ENCODE data around the gene MAP7. TPM values are rescaled to one million over a fixed set of nuclear protein-coding genes. Genes with fewer than 3 reads are reported as not detected.

The MAP7 gene
- total RNA-seq, 4 donors from 2014 or later, result 16.5 to 47.1 (median 38.8) TPM

DNA sequence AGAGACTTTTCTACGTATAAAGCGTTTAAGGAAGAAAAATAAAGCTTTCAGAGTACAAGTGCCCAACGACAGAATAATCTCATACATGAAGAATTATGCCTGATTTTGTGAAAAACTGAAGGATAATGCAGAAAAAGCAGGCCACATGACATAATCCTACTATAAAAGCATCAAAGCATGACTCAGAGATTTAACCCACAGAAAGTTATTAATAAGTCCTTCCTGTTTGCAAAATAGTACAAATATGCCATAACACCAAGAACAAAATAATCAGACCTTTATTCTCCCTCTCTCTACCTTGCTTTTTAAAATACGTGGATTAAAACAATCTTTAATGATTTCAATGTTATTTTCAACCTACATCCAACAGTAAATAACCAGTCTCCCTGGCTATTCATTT lies 142.0 kb downstream of the MAP7 start:
- Histone ChIP-seq H3K27ac (no peak overlapping the region), H3K4me1 (no peaks in the 10 kb centered on the region), H3K9me3 (no peaks in the 10 kb centered on the region), H3K27me3 (no peaks in the 10 kb centered on the region), H3K4me3 (no peak overlapping the region), H3K36me3 (no peaks in the 10 kb centered on the region)
- no peak for TF ChIP-seq POLR2A (IDR thresholded peaks at IDR 0.05)
- TF ChIP-seq, protein P1, sequence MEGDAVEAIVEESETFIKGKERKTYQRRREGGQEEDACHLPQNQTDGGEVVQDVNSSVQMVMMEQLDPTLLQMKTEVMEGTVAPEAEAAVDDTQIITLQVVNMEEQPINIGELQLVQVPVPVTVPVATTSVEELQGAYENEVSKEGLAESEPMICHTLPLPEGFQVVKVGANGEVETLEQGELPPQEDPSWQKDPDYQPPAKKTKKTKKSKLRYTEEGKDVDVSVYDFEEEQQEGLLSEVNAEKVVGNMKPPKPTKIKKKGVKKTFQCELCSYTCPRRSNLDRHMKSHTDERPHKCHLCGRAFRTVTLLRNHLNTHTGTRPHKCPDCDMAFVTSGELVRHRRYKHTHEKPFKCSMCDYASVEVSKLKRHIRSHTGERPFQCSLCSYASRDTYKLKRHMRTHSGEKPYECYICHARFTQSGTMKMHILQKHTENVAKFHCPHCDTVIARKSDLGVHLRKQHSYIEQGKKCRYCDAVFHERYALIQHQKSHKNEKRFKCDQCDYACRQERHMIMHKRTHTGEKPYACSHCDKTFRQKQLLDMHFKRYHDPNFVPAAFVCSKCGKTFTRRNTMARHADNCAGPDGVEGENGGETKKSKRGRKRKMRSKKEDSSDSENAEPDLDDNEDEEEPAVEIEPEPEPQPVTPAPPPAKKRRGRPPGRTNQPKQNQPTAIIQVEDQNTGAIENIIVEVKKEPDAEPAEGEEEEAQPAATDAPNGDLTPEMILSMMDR (IDR thresholded peaks at IDR 0.05), result no peak
- DNase-seq, result no peak

- no peaks in the 10 kb centered on the region for H3K9me3 ChIP-seq
- no peaks in the 10 kb centered on the region for H3K4me1 ChIP-seq
- no peaks in the 10 kb centered on the region for H3K27me3 ChIP-seq
- H3K27ac ChIP-seq, result no peak overlapping the region
- TF ChIP-seq, protein P1 (IDR thresholded peaks at IDR 0.05), result no peak
- TF ChIP-seq POLR2A (IDR thresholded peaks at IDR 0.05), result no peak
- H3K4me3 ChIP-seq, result no peak overlapping the region
- no peak for DNase-seq
- no peaks in the 10 kb centered on the region for H3K36me3 ChIP-seq
Observed at GRCh38 chr6:136405420-136406029, 144.7 kb downstream of the MAP7 start.

DNA sequence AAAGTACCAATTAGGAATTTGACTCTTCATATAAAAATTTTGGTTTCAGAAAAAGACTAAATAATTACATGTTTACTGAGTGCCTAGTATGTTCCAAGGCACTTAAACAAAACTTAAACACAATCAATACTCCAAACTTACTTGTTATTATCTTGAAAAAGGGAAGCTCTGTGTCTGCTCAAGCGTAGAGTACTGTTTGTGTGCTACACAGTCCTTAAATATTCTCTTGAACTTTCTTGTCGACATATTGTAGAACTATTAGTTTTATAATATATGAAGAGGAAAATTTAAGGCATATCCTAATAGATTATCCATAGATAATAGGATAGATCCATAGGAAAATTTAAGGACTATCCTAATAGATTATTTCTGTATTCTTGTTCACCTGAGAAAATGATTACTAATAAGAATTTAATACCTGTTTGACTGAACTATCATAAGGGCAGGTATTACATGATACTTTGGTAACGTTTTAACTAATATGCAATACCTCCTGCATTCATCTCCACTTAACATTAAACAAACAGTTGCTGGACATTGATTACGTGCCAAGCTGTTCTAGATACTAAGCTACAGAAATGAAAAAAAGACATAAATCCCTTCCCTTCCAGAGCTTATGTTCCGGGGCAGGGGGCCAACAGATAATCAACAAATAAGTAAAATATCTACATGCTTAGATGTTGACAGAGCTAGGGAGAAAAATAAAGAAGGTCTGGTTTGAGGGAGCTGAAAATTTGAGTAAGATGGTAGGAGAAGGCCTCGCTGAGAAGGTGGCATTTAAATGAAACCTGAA lies 145.4 kb downstream of the MAP7 start:
- H3K27ac ChIP-seq, result no peak overlapping the region
- TF ChIP-seq, protein P1 (IDR thresholded peaks at IDR 0.05), result no peak
- TF ChIP-seq POLR2A (IDR thresholded peaks at IDR 0.05), result no peak
- H3K36me3 ChIP-seq, result no peaks in the 10 kb centered on the region
- no peaks in the 10 kb centered on the region for H3K9me3 ChIP-seq
- no peak overlapping the region for H3K4me3 ChIP-seq
- H3K4me1 ChIP-seq, result no peaks in the 10 kb centered on the region
- no peak for DNase-seq
- no peaks in the 10 kb centered on the region for H3K27me3 ChIP-seq

DNA sequence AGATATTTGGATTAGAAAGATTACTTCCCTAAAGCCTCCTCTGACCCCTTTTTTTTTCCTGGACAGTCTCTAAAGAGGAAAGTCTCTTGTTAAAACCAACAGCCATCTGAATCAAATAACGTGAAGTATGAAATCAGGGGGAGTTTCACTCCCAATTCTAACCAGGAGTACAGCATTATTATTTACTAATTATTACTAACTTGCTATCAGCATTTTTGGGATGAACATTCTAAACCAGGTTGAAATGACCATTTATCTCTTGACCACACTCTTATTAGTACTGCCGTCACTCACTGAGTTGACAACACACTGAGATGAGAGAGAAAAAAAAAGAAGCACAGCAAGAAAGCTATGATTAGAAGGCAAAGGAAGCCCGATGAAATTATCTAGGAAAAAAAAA lies 146.2 kb downstream of the MAP7 start:
- no peak for DNase-seq
- no peaks in the 10 kb centered on the region for H3K36me3 ChIP-seq
- no peak for TF ChIP-seq POLR2A (IDR thresholded peaks at IDR 0.05)
- TF ChIP-seq, protein P1 (IDR thresholded peaks at IDR 0.05), result no peak
- H3K4me1 ChIP-seq, result no peaks in the 10 kb centered on the region
- H3K27ac ChIP-seq, result no peak overlapping the region
- no peak overlapping the region for H3K4me3 ChIP-seq
- no peaks in the 10 kb centered on the region for H3K9me3 ChIP-seq
- H3K27me3 ChIP-seq, result no peaks in the 10 kb centered on the region

GRCh38 chr6:136403110-136403980 lies 146.9 kb downstream of the MAP7 start:
- no peak overlapping the region for H3K27ac ChIP-seq
- TF ChIP-seq POLR2A (IDR thresholded peaks at IDR 0.05), result no peak
- TF ChIP-seq, protein P1 (IDR thresholded peaks at IDR 0.05), result no peak
- DNase-seq, result no peak

More at GRCh38 chr6:136403110-136403980, 146.9 kb downstream of the MAP7 start:
- no peaks in the 10 kb centered on the region for H3K9me3 ChIP-seq
- no peaks in the 10 kb centered on the region for H3K36me3 ChIP-seq
- no peak overlapping the region for H3K4me3 ChIP-seq
- H3K27me3 ChIP-seq, result no peaks in the 10 kb centered on the region
- H3K4me1 ChIP-seq, result no peaks in the 10 kb centered on the region

All from Peyer's patch (tissue), 4 donors.